K562 (cell line): Measurements from ENCODE around the gene SMG6. TPM values are rescaled to one million over a fixed set of nuclear protein-coding genes. Genes with fewer than 3 reads are reported as not detected.

ENCODE experiments used
- ESRRB ChIP-seq: fragments of 250-450 bp; sonication (Bioruptor Pico); IDR thresholded peaks from 2 replicates; pipeline ENCODE4 v1.5.0; 2020; ENCODE audit warnings: mild to moderate bottlenecking, moderate library complexity, borderline replicate concordance
- STAT5A ChIP-seq: IDR thresholded peaks from 2 replicates; pipeline ENCODE4 v1.6.1; 2012; ENCODE audit warnings: low read length, inconsistent platforms, borderline replicate concordance
- TEAD2 ChIP-seq: fragments of 450-650 bp; IDR thresholded peaks from 2 replicates; pipeline ENCODE4 v1.6.1; 2016; ENCODE audit warnings: missing genetic modification characterization, control low read depth, missing compliant biosample characterization
- ZBTB7A ChIP-seq: IDR thresholded peaks from 2 replicates; pipeline ENCODE4 v1.6.1; 2011; ENCODE audit warnings: low read depth, mild to moderate bottlenecking, low read length, moderate library complexity, borderline replicate concordance; ENCODE audit not compliant: control insufficient read depth
- polyA plus RNA-seq, 8 experiments: library from polyadenylated mRNA; depleted of rRNA in 4 of 8; stranded (reverse) in 5 of 8; unstranded in 3 of 8; fragments of >200 nt; fragmentation: Nextera tagmentation in 2 of 8; fragmentation: Illumina TruSeq in 1 of 8; extraction: Ambion mirVana in 2 of 8; extraction: Trizol in 1 of 8; gene quantifications; 2 replicates each; pipeline versions ENCODE4 v1.2.1 to v1.2.3, GENCODE V29; 2011 to 2014; ENCODE audit warnings: inconsistent platforms in 1 of 8, missing spikeins in 1 of 8
- total RNA-seq, 7 experiments: library from RNA; depleted of rRNA in 6 of 7; stranded (reverse); fragments of >200 nt in 6 of 7; fragmentation: Illumina TruSeq in 2 of 7; extraction: Trizol in 2 of 7; gene quantifications; 2 replicates each; pipeline versions ENCODE4 v1.2.1 to v1.2.3, GENCODE V29; 2011 to 2021; ENCODE audit warnings: low replicate concordance in 1 of 7
- TF ChIP-seq, protein P1 (sequence below): fragments of 450-650 bp; IDR thresholded peaks from 2 replicates; pipeline ENCODE4 v1.6.1; 2016; ENCODE audit warnings: mild to moderate bottlenecking, moderate library complexity
- TF ChIP-seq, protein P2 (sequence below), 3 experiments: fragments of 200-800 bp in 1 of 3; fragments of 250-450 bp in 1 of 3; fragments of 450-650 bp in 1 of 3; sonication (Bioruptor Pico) in 1 of 3; sonication (Bioruptor generic) in 1 of 3; formaldehyde crosslinking in 1 of 3; IDR thresholded peaks; 2 replicates each; pipeline versions ENCODE4 v1.6.1 to v1.8.0; 2016 to 2022; ENCODE audit warnings: mild to moderate bottlenecking in 2 of 3, missing genetic modification characterization in 2 of 3, missing compliant biosample characterization in 1 of 3, moderate library complexity in 1 of 3

Gene SMG6
- total and polyA plus RNA-seq, 9 of the 15 experiments (the other 6 are each of a cell fraction or from before 2014, with no cell fraction given) = 0.44 to 13.9 (median 6.0) TPM

DNA sequence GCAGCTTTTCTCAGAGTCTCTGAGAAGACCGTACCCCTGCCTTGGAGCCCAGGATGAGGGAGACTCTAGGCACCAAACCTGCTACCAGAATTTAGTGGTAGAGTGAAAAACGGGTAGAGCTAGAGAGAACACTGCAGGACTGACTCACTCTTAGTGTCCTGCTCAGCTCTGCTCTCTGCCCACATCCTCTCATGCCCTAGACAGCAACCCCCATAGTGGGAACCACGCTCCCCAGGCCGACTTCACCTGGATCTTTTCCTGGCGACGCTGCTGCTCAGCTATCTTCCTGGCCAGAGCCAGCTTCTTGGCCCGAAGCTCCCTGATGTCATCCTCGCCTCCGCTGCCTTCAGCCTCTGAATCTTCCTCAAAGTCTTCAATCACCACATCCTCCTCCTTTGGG lies 222.0 kb downstream of the SMG6 start (continued):
- TF ChIP-seq, protein P1, sequence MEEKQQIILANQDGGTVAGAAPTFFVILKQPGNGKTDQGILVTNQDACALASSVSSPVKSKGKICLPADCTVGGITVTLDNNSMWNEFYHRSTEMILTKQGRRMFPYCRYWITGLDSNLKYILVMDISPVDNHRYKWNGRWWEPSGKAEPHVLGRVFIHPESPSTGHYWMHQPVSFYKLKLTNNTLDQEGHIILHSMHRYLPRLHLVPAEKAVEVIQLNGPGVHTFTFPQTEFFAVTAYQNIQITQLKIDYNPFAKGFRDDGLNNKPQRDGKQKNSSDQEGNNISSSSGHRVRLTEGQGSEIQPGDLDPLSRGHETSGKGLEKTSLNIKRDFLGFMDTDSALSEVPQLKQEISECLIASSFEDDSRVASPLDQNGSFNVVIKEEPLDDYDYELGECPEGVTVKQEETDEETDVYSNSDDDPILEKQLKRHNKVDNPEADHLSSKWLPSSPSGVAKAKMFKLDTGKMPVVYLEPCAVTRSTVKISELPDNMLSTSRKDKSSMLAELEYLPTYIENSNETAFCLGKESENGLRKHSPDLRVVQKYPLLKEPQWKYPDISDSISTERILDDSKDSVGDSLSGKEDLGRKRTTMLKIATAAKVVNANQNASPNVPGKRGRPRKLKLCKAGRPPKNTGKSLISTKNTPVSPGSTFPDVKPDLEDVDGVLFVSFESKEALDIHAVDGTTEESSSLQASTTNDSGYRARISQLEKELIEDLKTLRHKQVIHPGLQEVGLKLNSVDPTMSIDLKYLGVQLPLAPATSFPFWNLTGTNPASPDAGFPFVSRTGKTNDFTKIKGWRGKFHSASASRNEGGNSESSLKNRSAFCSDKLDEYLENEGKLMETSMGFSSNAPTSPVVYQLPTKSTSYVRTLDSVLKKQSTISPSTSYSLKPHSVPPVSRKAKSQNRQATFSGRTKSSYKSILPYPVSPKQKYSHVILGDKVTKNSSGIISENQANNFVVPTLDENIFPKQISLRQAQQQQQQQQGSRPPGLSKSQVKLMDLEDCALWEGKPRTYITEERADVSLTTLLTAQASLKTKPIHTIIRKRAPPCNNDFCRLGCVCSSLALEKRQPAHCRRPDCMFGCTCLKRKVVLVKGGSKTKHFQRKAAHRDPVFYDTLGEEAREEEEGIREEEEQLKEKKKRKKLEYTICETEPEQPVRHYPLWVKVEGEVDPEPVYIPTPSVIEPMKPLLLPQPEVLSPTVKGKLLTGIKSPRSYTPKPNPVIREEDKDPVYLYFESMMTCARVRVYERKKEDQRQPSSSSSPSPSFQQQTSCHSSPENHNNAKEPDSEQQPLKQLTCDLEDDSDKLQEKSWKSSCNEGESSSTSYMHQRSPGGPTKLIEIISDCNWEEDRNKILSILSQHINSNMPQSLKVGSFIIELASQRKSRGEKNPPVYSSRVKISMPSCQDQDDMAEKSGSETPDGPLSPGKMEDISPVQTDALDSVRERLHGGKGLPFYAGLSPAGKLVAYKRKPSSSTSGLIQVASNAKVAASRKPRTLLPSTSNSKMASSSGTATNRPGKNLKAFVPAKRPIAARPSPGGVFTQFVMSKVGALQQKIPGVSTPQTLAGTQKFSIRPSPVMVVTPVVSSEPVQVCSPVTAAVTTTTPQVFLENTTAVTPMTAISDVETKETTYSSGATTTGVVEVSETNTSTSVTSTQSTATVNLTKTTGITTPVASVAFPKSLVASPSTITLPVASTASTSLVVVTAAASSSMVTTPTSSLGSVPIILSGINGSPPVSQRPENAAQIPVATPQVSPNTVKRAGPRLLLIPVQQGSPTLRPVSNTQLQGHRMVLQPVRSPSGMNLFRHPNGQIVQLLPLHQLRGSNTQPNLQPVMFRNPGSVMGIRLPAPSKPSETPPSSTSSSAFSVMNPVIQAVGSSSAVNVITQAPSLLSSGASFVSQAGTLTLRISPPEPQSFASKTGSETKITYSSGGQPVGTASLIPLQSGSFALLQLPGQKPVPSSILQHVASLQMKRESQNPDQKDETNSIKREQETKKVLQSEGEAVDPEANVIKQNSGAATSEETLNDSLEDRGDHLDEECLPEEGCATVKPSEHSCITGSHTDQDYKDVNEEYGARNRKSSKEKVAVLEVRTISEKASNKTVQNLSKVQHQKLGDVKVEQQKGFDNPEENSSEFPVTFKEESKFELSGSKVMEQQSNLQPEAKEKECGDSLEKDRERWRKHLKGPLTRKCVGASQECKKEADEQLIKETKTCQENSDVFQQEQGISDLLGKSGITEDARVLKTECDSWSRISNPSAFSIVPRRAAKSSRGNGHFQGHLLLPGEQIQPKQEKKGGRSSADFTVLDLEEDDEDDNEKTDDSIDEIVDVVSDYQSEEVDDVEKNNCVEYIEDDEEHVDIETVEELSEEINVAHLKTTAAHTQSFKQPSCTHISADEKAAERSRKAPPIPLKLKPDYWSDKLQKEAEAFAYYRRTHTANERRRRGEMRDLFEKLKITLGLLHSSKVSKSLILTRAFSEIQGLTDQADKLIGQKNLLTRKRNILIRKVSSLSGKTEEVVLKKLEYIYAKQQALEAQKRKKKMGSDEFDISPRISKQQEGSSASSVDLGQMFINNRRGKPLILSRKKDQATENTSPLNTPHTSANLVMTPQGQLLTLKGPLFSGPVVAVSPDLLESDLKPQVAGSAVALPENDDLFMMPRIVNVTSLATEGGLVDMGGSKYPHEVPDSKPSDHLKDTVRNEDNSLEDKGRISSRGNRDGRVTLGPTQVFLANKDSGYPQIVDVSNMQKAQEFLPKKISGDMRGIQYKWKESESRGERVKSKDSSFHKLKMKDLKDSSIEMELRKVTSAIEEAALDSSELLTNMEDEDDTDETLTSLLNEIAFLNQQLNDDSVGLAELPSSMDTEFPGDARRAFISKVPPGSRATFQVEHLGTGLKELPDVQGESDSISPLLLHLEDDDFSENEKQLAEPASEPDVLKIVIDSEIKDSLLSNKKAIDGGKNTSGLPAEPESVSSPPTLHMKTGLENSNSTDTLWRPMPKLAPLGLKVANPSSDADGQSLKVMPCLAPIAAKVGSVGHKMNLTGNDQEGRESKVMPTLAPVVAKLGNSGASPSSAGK = no peak
- TF ChIP-seq STAT5A = no peak
- no peak for TF ChIP-seq TEAD2 (tag)
- TF ChIP-seq, protein P2, sequence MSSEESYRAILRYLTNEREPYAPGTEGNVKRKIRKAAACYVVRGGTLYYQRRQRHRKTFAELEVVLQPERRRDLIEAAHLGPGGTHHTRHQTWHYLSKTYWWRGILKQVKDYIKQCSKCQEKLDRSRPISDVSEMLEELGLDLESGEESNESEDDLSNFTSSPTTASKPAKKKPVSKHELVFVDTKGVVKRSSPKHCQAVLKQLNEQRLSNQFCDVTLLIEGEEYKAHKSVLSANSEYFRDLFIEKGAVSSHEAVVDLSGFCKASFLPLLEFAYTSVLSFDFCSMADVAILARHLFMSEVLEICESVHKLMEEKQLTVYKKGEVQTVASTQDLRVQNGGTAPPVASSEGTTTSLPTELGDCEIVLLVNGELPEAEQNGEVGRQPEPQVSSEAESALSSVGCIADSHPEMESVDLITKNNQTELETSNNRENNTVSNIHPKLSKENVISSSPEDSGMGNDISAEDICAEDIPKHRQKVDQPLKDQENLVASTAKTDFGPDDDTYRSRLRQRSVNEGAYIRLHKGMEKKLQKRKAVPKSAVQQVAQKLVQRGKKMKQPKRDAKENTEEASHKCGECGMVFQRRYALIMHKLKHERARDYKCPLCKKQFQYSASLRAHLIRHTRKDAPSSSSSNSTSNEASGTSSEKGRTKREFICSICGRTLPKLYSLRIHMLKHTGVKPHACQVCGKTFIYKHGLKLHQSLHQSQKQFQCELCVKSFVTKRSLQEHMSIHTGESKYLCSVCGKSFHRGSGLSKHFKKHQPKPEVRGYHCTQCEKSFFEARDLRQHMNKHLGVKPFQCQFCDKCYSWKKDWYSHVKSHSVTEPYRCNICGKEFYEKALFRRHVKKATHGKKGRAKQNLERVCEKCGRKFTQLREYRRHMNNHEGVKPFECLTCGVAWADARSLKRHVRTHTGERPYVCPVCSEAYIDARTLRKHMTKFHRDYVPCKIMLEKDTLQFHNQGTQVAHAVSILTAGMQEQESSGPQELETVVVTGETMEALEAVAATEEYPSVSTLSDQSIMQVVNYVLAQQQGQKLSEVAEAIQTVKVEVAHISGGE (CRISPR knock-in tag; IDR thresholded peaks at IDR 0.05) = no peak
- no peak for TF ChIP-seq ESRRB (CRISPR knock-in tag)
- no peak for TF ChIP-seq ZBTB7A
